ENCODE measurements around the gene CC2D1A. TPM values are rescaled to one million over a fixed set of nuclear protein-coding genes. Genes with fewer than 3 reads are reported as not detected.
A peak's percentile ranks its signal among the peaks of the same experiment; 100 is the strongest.
"Not testable (repeated sequence)": the region's sequence is repeated elsewhere in the genome, so short reads cannot be mapped to it uniquely, and the experiment has no call there.

The CC2D1A gene
- total and polyA plus RNA-seq, 2 experiments from 2014 or later: 23.1 to 39.7 TPM

GRCh38 chr19:13972368-13973155, 66.6 kb downstream of the CC2D1A start:
- Histone ChIP-seq H3K4me3 (no peak overlapping the region), H4K20me1 (replicated peaks; ENCODE audit: insufficient read depth) (no peaks in the 10 kb centered on the region), H3K79me2 (replicated peaks; ENCODE audit: insufficient read depth) (no peaks in the 10 kb centered on the region), H3K9me2 (ENCODE audit: insufficient read depth) (no peaks in the 10 kb centered on the region), H3K4me2 (no peak overlapping the region), H2AFZ (no peak overlapping the region), H3K27ac (ENCODE audit: low read depth) (no peak overlapping the region), H3K27me3 (ENCODE audit: insufficient read depth) (no peaks in the 10 kb centered on the region), H3K36me3 (ENCODE audit: insufficient read depth) (no peaks in the 10 kb centered on the region), H3F3A (replicated peaks; ENCODE audit: low read depth) (no peaks in the 10 kb centered on the region), H3K4me1 (ENCODE audit: insufficient read depth) (0 out of 2 replicates have a peak, but pooled peaks cover 6% of the 10 kb centered on the region)
- no peak for TF ChIP-seq ZNF331 (CRISPR knock-in tag; IDR thresholded peaks at IDR 0.05; ENCODE audit: low read depth)
- TF ChIP-seq POLR2AphosphoS5 (IDR thresholded peaks at IDR 0.05; ENCODE audit: low read depth): no peak
- no peak for TF ChIP-seq NANOG (IDR thresholded peaks at IDR 0.05; ENCODE audit: borderline replicate concordance)
- no peak for TF ChIP-seq STAT1 (IDR thresholded peaks at IDR 0.05; ENCODE audit: unreplicated experiment)
- TF ChIP-seq, protein P1, sequence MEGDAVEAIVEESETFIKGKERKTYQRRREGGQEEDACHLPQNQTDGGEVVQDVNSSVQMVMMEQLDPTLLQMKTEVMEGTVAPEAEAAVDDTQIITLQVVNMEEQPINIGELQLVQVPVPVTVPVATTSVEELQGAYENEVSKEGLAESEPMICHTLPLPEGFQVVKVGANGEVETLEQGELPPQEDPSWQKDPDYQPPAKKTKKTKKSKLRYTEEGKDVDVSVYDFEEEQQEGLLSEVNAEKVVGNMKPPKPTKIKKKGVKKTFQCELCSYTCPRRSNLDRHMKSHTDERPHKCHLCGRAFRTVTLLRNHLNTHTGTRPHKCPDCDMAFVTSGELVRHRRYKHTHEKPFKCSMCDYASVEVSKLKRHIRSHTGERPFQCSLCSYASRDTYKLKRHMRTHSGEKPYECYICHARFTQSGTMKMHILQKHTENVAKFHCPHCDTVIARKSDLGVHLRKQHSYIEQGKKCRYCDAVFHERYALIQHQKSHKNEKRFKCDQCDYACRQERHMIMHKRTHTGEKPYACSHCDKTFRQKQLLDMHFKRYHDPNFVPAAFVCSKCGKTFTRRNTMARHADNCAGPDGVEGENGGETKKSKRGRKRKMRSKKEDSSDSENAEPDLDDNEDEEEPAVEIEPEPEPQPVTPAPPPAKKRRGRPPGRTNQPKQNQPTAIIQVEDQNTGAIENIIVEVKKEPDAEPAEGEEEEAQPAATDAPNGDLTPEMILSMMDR (conservative IDR thresholded peaks at IDR 0.05; ENCODE audit: low read depth in 2 of 2): no peak
- Mint-ChIP-seq H3K27me3 (ENCODE audit: insufficient read depth, low read depth, poor library complexity) (peaks cover 11% of the 10 kb centered on the region), H3K36me3 (ENCODE audit: low read depth) (peaks cover 13% of the 10 kb centered on the region), H3K4me3 (no peak overlapping the region), H3K9me3 (no peaks in the 10 kb centered on the region), H3K4me1 (peaks cover 8% of the 10 kb centered on the region), H3K27ac (no peak overlapping the region; the same call in 1 of the 2 replicates)
- DNase-seq (ENCODE audit: low spot score) (no peak), ATAC-seq (no peak)

GRCh38 chr19:13973479-13973878, 67.5 kb downstream of the CC2D1A start:
- Mint-ChIP-seq H3K4me1 (peaks cover 12% of the 10 kb centered on the region), H3K27me3 (ENCODE audit: insufficient read depth, low read depth, poor library complexity) (peaks cover 11% of the 10 kb centered on the region), H3K36me3 (ENCODE audit: low read depth) (peaks cover 10% of the 10 kb centered on the region), H3K27ac (peak overlapping the region; percentile 94)
- 0 out of 2 replicates have a peak overlapping the region, but pooled peaks have one; percentile 26 for H3K27ac ChIP-seq (ENCODE audit: low read depth)
- not testable (repeated sequence) for DNase-seq (ENCODE audit: low spot score); H3K4me3 Mint-ChIP-seq; H3F3A ChIP-seq (replicated peaks; ENCODE audit: low read depth); H4K20me1 ChIP-seq (replicated peaks; ENCODE audit: insufficient read depth); H3K4me2 ChIP-seq; H2AFZ ChIP-seq; H3K27me3 ChIP-seq (ENCODE audit: insufficient read depth); H3K9me3 Mint-ChIP-seq; H3K79me2 ChIP-seq (replicated peaks; ENCODE audit: insufficient read depth); ATAC-seq; H3K4me3 ChIP-seq; H3K36me3 ChIP-seq (ENCODE audit: insufficient read depth); H3K9me2 ChIP-seq (ENCODE audit: insufficient read depth)
- peaks cover 10% of the 10 kb centered on the region; the same call in 1 of the 2 replicates for H3K4me1 ChIP-seq (ENCODE audit: insufficient read depth)

DNA sequence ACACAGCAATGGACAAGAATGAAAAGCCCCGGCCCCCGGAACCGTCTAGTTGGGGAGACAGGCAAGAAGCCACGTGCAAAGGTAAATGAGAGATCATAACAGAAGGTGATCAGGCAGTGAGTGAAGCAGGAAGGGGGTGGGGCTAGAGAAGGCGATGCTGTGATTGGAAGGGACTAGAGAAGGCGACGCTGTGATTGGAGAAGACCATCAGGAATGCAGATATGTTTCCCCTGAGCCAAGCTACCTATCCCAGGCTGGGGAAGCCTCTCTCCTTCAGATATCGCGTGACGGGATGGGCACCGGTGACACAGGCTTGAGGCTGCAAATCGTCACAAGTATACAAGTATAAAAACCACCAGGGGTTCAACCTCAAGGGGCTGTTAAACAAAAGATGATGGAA, 68.1 kb downstream of the CC2D1A start:
- DNase-seq (ENCODE audit: low spot score) (peak; percentile 98), ATAC-seq (peak; percentile 83)
- H3K4me1 Mint-ChIP-seq: peaks cover 12% of the 10 kb centered on the region
- Histone ChIP-seq H3K4me3 (no peak overlapping the region), H3K4me2 (no peak overlapping the region), H3K9me2 (ENCODE audit: insufficient read depth) (no peaks in the 10 kb centered on the region), H2AFZ (no peak overlapping the region), H3K4me1 (ENCODE audit: insufficient read depth) (peaks cover 12% of the 10 kb centered on the region; the same call in 1 of the 2 replicates), H4K20me1 (replicated peaks; ENCODE audit: insufficient read depth) (no peaks in the 10 kb centered on the region), H3K79me2 (replicated peaks; ENCODE audit: insufficient read depth) (no peaks in the 10 kb centered on the region), H3K36me3 (ENCODE audit: insufficient read depth) (no peaks in the 10 kb centered on the region), H3F3A (replicated peaks; ENCODE audit: low read depth) (no peaks in the 10 kb centered on the region), H3K27me3 (ENCODE audit: insufficient read depth) (no peaks in the 10 kb centered on the region), H3K27ac (ENCODE audit: low read depth) (peak overlapping the region; percentile 26; the same call in 1 of the 2 replicates)
- peak overlapping the region; percentile 43 for H3K4me3 Mint-ChIP-seq
- peaks cover 11% of the 10 kb centered on the region for H3K27me3 Mint-ChIP-seq (ENCODE audit: insufficient read depth, low read depth, poor library complexity)
- H3K36me3 Mint-ChIP-seq (ENCODE audit: low read depth): peaks cover 7% of the 10 kb centered on the region
- H3K9me3 Mint-ChIP-seq: no peaks in the 10 kb centered on the region
- H3K27ac Mint-ChIP-seq: peak overlapping the region; percentile 94
- peak; percentile 71 for TF ChIP-seq CREB1 (CRISPR knock-in tag; IDR thresholded peaks at IDR 0.05; ENCODE audit: low read depth)
- TF ChIP-seq EZH2phosphoT487 (IDR thresholded peaks at IDR 0.05; ENCODE audit: unreplicated experiment): no peak
- no peak for TF ChIP-seq ZNF114 (CRISPR knock-in tag; IDR thresholded peaks at IDR 0.05)
- TF ChIP-seq, protein P1 (conservative IDR thresholded peaks at IDR 0.05; ENCODE audit: low read depth in 2 of 2): no peak
- TF ChIP-seq JUNB (IDR thresholded peaks at IDR 0.05; ENCODE audit: unreplicated experiment): no peak
- TF ChIP-seq NANOG (IDR thresholded peaks at IDR 0.05; ENCODE audit: borderline replicate concordance): no peak
